GM06990 (cell line): Measurements from ENCODE around the gene STAM.
"Not testable (repeated sequence)": the region's sequence is repeated elsewhere in the genome, so short reads cannot be mapped to it uniquely, and the experiment has no call there.

Experiments
- DNase-seq: peaks from one replicate; pipeline ENCODE4 v3.0.0-alpha.2; 2011; ENCODE audit not compliant: insufficient read length; ENCODE audit errors: extremely low read depth
- H3K27me3 ChIP-seq: replicated peaks from 2 replicates; pipeline ENCODE4 v1.6.0; 2011; ENCODE audit warnings: low read length; ENCODE audit not compliant: control insufficient read depth, insufficient read depth
- H3K36me3 ChIP-seq: 2 replicates; pipeline ENCODE4 v1.5.1; 2011; ENCODE audit warnings: low read length; ENCODE audit not compliant: control insufficient read depth, insufficient read depth
- H3K4me3 ChIP-seq: replicated peaks from 2 replicates; pipeline ENCODE4 v1.5.1; 2011; ENCODE audit warnings: low read depth, mild to moderate bottlenecking, control low read depth, low read length
- CTCF ChIP-seq: IDR thresholded peaks from 2 replicates; pipeline ENCODE4 v1.5.1; 2011; ENCODE audit warnings: low read length, control low read depth, mild to moderate bottlenecking, inconsistent platforms; ENCODE audit not compliant: insufficient read depth, poor library complexity, severe bottlenecking

Gene STAM

GRCh38 chr10:17622061-17622460 is 21.9 kb upstream of the STAM start:
- H3K27me3 ChIP-seq, result no peaks in the 10 kb centered on the region
- H3K36me3 ChIP-seq, result no peaks in the 10 kb centered on the region
- no peak overlapping the region for H3K4me3 ChIP-seq
- DNase-seq, result no peak
- TF ChIP-seq CTCF, result no peak

- no peak for TF ChIP-seq CTCF
- Histone ChIP-seq H3K36me3 (no peaks in the 10 kb centered on the region), H3K4me3 (no peak overlapping the region), H3K27me3 (no peaks in the 10 kb centered on the region)
- no peak for DNase-seq
Observed at GRCh38 chr10:17624996-17625395, 19.0 kb upstream of the STAM start.

GRCh38 chr10:17626656-17627055 is 17.3 kb upstream of the STAM start:
- DNase-seq, result no peak
- TF ChIP-seq CTCF, result no peak
- H3K27me3 ChIP-seq, result no peaks in the 10 kb centered on the region
- H3K4me3 ChIP-seq, result no peak overlapping the region
- H3K36me3 ChIP-seq, result no peaks in the 10 kb centered on the region

- DNase-seq, H3K4me3 ChIP-seq, H3K27me3 ChIP-seq, H3K36me3 ChIP-seq: not testable (repeated sequence)
Observed at GRCh38 chr10:17632590-17632989, 11.4 kb upstream of the STAM start.

- Histone ChIP-seq H3K4me3 (no peak overlapping the region), H3K27me3 (no peaks in the 10 kb centered on the region), H3K36me3 (no peaks in the 10 kb centered on the region)
- TF ChIP-seq CTCF, result no peak
- DNase-seq, result no peak
Observed at GRCh38 chr10:17633353-17633752, 10.6 kb upstream of the STAM start.

- H3K27me3 ChIP-seq, result no peaks in the 10 kb centered on the region
- H3K36me3 ChIP-seq, result no peaks in the 10 kb centered on the region
- no peak for TF ChIP-seq CTCF
- no peak for DNase-seq
- no peak overlapping the region for H3K4me3 ChIP-seq
Observed at GRCh38 chr10:17637869-17638268, 6.1 kb upstream of the STAM start.
